GM19239 (cell line): Measurements from ENCODE around the gene KLHL17.

Experiments
- DNase-seq: peaks from one replicate; pipeline ENCODE4 v3.0.0; 2011; ENCODE audit warnings: low spot score; ENCODE audit not compliant: insufficient read length
- FAIRE-seq: peaks from 2 replicates; lab custom pipeline; 2011; peaks lifted over from hg19 to GRCh38; lab: Jason Lieb, UNC

The KLHL17 gene

DNA sequence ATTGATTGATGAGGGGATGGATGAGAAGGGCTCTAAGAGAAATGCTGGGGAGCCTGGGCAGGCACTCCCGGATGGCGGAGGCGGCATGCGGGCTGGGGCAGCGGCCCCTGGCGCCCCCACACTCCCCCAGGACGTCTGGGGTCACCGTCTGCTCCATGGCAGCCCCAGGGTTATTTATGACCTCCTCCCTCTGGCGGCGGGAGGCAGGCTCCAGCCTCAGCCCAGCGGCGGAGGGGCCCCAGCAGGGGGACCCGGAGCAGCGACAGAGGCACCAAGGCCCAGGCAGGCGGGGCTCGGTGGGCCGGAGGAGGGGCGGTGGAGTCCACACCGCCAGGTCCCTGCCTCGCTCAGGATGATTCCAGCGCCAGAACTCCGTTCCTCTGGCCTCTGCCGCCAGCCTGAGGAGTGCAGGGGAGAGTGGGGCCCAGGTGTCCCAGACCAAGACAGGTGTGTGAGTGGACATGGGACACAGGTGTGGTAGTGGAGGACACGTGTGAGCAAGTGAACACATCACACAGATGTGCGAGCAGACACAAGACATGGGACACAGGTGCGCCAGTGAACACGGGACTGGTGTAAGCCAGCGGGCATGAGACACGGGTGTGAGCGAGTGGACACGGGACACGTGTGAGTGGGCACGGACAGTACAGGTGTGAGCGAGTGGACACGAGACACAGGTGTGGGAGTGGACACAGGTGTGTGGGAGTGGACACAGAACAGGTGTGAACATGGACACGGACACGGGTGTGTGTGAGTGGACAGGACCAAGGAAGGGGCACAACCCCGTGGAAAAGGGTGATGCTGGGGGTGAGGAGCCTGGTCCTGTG, 39.2 kb upstream of the KLHL17 start:
- FAIRE-seq (no peak), DNase-seq (no peak)

DNA sequence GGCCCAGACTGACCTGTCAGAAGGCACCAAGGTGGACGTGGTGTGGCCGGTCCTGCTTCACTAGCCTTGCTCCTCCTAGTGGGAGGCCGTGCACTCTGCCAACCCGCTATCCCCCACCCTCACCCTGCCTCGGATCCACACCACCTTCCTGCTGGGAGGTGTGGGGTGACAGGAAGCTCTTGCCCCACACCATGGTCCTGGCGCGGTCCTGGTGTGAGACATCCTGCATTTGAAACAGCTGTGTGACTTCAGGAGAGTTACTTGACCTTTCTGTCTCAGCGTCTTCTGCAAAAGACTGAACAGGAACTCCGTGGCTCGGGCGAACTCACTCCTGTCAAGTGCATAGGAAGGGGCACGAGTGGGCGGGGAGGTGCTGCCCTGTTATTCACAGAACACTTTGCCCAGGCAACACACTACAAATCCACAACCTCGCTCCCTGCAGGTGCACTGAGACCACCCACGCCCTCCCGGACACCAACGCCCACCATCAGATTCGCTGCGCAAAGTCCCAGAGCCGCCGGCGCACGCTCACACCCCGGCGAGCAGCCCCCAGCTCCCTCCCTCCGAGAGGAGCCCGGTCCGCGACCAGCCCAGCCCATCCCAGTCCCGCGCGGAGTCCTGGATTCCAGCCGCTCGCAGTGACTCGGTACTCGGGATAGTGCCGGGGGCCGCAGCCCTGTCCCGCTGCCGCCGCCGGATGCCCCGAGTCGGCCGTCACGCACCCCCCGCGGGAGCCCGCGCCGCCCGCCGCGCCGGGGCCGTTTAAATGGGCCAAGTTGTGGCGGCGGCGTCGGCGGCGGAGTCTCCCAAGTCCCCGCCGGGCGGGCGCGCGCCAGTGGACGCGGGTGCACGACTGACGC, 37.0 kb upstream of the KLHL17 start, which contains the start of gene SAMD11:
TSS of gene SAMD11 (plus strand) at position 793 of the 860 bp plus-strand sequence. CDS start 509 bp downstream, outside the sequence.
- FAIRE-seq (no peak), DNase-seq (no peak)

DNA sequence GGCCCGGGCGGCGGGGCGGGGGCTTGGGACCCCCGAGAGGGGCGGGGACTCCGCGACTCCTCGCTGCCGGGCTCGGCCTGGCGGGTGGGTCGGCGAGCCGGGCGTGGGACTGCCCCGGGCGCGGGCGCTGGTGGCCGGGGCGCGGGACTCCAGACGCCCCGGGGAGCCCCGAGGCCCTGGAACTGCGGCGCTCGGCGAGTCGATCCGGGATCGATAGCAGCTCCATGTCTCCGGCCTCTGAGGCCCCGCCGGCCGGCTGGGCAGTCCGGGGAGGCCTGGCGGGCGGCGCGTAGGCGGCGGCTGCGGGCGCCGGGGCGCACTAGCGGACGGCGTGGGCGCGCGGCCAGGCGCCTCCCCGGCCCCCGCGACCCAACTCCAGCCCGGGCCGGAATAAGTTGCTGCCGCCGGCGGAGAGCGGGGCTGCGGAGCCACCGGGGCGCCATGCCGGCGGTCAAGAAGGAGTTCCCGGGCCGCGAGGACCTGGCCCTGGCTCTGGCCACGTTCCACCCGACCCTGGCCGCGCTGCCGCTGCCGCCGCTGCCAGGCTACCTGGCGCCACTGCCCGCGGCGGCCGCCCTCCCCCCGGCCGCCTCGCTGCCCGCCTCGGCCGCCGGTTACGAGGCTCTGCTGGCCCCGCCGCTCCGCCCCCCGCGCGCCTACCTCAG, 36.3 kb upstream of the KLHL17 start:
- DNase-seq (no peak), FAIRE-seq (no peak)

DNA sequence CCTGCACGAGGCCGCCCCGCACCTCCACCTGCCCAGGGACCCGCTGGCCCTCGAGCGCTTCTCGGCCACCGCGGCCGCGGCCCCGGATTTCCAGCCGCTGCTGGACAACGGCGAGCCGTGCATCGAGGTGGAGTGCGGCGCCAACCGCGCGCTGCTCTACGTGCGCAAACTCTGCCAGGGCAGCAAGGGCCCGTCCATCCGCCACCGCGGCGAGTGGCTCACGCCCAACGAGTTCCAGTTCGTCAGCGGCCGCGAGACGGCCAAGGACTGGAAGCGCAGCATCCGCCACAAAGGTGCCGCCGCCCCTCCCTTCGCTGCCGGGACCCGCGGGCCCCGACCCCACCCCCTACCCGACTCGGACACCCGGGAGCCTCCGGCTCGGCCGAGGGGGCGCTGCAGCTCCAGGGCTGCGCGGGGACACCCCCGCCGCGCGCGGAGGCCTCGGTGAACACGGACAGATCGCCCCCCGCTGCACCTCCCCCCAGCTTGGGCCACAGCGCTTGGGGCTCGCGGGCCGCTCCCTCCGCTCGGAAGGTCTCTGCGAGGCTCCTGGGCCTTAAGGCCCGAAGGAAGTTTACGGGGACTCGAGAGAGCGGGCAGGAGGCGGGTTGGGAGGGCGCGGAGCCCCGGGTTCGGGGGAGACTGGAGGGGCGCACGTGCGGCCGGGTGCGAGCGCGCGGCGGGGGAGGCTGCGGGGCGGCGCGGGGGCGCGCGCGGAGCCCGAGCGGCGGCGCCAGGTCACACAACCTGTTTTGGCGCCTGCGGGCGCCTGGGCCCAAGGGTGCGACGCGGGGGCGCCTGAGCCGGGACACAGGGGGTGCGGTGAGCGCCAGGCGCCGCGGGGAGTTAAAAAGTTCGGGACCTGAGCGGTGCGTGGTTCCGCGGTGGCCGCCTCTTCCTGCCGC, 35.5 kb upstream of the KLHL17 start:
- no peak for DNase-seq
- FAIRE-seq: no peak

DNA sequence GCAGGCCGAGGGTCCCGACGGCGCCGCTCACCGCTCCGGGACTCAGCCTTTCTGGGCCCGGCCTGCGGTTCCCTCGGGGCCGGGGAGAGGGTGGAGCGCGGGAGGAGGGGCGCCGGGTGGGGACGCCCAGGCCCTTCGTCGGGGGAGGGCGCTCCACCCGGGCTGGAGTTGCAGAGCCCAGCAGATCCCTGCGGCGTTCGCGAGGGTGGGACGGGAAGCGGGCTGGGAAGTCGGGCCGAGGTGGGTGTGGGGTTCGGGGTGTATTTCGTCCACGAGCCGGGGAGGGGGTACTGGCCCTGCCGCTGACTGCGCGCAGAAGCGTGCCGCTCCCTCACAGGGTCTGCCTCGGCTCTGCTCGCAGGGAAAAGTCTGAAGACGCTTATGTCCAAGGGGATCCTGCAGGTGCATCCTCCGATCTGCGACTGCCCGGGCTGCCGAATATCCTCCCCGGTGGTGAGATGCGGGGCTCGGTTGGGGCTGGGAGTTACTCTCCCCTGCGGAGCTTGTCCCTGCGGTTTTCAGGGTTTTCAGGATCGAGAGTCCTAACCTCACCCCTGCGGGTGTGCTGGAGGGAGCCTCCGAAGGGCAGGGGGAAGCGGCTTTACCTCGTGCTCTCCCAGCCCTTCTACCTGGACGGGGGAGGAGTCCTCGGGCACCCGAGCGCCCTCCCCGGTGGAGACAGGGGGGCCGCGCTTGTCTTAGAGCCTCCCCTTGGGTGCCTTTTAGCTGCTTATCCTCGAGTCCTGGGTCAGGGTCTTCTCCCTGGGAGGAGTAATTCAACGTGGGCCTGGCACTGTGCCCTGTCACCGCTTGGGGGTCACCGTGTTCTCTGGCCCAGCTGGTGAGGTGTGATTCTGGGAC, 34.6 kb upstream of the KLHL17 start:
- no peak for FAIRE-seq
- DNase-seq: no peak

DNA sequence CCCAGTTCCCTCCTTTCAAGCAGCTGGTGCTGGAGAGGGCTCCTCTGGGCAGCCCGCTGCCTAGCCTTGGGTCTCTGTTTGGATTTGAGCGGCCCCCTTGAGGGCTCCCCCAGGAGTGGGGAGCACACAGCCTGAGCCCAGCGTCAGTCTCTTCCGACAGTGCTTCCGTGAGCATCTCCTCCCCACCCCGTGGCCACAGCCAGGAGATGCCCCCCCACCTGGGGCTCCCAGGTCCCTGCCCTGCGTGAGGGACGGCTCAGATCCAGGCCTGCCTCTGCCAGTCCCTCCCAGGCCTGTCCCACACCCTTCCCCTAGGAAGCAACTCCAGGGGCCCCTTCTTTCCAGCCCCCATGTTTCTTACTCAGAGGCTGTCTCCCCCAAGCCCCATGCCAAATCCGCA, 33.1 kb upstream of the KLHL17 start:
- no peak for DNase-seq
- FAIRE-seq: no peak

DNA sequence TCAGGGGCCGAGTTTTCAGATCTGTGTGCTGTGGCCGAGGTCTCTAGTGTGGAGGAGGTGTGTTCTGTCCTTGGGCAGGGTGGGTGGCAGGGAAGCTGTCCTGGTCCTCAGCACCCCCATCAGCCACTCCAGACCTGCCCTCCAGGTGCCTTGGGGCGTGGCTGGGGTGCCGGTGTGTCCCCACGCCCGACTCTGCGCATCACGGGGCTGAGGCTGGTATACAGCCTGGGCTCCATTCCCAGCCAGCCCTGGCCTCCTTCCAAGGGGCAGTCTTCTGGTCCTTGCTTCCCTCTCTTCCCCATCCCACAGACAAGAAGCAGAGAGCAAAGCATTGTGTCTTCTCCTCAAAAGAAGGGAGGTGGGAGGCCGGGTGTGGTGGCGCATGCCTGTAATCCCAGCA, 32.6 kb upstream of the KLHL17 start:
- FAIRE-seq (no peak), DNase-seq (no peak)

DNA sequence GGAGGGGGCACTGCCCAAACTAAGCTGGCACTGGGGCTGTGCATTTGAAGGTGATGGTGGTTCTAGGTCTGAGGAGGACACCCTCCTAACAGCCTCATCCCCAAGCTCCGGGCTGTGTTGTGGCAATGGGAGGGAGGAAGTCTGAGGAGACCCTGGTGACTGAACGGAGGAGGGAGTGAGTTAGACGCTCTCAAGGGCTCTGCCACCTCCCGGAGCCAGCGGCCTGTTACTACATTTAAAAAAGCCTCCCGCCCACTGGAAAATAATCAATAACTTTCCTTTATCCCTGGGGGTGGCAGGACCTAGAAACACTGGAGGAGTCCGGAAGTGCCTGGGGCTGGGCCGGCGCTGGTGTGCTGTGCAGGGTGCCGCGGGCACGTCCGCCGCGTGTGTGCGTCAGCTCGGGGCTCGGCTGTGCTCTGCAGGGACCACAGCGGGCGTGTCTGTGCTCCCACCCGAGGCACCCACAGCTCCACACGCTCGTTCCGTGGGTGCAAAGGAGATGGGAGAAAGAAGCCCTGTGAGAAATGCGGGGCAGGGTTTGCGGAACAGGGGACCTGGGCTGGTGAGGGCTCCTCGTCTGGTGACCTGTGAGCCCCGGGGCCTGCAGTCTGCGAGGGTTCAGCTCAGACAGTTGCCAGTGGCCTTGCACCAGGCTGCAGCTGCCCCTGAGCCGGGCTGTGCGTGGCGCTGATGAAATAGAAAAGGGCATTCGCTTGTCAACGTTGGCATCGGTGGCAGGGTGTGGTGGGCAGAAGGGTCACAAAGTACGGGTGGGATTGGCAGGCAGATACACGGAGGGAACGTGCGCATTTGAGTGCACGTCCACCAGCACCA, 31.3 kb upstream of the KLHL17 start:
- FAIRE-seq: no peak
- DNase-seq: no peak

DNA sequence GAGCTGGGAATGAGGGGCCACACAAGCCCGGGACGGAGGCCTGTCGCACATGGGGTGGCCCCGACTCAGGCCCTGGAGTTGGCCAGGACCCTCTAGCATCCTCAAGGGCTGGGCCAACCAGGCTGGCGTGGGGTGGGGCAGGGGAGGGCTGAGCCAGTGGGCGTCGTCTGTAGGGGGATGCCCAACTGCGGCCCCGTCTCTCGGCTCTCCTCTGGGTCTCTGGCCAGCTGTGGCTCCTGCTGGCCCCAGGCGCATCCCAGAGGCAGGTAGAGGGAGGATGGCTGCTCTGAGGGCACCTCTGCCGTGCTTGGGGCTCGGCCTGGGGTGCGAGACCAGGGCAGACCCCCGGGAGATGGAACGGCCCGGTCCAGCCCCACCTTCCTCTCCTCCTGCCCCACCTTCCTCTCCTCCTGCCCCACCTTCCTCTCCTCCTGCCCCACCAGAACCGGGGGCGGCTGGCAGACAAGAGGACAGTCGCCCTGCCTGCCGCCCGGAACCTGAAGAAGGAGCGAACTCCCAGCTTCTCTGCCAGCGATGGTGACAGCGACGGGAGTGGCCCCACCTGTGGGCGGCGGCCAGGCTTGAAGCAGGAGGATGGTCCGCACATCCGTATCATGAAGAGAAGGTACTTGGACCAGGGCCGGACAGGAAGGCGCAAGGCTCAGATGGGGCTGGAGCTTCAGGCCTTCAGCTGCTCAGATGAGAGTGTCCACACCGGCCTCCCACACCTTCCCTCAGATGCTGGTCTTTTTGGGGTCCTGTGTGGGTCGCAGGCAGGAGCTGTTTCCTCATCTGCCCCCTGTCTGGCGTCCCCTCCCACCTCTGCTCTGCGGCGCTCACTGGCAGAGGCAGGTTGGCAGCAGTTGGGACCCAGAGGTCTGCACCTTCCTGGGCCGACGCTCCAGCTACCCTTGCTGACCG, 30.4 kb upstream of the KLHL17 start:
- no peak for DNase-seq
- no peak for FAIRE-seq

DNA sequence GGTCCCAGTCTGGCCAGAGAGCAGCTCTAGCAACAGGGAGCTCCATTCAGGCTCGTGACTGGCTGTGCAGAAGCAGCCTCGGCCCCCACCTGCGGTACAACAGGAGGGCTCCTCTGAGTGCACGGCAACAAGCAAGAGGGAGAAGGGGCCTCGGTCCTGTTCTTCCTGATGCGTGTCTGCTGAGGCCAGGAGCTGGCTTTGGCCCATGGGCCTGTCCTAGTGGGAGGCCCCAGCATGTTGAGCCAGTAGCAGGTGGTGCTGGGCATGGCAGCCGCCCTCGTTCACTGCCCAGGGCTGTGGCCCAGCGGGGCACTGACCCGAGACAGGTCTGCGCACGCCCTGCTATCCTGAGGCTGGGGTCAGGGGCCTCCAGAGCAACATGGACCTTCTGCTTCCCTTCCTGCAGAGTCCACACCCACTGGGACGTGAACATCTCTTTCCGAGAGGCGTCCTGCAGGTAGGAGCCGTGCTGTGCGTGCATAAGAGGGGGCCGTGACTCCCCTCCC, 29.7 kb upstream of the KLHL17 start:
- DNase-seq (no peak), FAIRE-seq (no peak)

DNA sequence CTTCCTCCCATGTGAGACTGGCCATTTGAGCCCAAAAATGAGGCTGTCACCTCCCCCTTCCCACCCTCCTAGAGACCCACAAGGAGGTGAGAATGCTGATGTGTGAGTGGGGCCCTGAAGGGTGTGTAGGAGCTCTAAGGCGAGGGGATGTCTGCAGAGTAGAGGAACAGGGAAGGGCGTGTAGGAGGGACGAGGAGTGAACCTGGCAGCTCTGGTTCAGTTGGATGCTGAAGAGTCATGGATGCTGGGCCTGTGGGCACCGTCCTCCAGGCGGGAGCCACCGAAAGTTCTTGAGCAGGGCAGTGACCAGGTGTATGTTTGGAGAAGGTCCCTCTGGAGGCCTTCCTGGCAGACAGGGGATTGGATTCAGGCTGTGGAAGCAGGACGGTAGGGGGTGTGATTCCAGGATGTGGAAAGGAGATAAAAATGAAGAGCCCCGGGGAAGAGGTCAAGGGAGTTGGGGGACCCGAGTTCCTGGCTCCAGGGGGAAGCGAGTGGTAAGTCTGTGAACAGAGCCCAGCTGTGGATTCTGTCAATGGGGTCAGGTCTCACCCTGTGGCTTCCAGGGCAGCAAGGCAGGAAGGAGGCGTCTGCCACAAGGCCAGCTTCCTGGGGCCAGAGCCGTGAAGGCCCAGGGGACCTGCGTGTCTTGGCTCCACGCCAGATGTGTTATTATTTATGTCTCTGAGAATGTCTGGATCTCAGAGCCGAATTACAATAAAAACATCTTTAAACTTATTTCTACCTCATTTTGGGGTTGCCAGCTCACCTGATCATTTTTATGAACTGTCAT, 28.8 kb upstream of the KLHL17 start:
- no peak for FAIRE-seq
- DNase-seq: no peak

DNA sequence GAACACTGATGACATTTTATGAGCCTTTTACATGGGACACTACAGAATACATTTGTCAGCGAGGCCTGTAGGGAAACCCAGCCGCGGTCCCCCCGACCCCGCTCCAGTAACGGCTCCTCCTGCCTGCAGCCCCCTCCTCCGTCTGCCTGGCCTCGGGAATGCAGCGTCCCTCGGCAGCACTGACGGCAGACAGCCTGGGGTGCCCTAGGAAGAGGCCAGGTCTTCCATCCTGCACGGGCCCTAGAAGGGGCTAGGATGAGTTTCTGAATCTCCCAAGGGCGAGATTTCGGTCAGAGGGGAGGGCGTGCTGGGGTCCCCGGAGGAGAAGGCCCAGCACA, 28.2 kb upstream of the KLHL17 start:
- no peak for DNase-seq
- no peak for FAIRE-seq

DNA sequence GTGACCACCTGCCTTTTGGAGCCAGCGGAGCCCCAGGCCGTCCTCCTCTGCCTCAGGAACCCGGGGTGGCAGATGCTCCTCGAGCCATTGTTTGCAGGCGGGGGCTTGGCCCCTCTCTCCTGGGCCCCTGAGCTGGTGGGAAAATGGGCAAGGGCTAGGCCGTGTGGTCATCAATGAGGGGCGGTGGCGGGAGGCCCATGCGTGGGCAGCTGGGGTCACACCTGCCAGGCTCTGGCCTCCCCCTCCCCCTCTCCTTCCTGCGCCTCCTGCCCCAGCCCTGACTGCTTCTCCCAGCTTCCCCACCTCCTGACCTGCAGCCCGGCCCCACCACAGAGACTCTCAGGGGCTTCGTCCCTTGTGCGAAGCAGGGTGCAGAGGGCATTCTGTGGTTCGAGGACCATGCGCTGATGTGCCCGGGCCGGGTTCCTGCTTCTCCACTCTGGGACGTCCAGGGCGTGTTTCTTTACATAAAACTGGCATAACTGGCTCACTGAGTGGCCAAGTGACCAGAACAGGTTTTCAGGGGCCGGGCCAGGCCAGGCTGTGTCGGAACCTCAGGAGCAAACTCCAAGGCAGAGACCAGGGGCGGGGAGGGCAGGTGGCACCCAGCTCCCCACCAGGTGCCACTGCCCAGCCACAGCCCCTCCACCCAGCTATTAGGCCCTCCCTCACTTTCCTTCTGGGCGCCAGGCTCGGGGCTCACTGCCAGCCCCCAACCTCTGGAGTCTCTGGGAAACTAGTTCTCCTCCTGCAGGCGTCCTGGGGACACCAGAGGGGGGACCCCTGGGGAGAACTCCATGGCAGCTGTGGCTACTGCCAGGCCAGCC, 27.4 kb upstream of the KLHL17 start:
- DNase-seq (no peak), FAIRE-seq (no peak)

DNA sequence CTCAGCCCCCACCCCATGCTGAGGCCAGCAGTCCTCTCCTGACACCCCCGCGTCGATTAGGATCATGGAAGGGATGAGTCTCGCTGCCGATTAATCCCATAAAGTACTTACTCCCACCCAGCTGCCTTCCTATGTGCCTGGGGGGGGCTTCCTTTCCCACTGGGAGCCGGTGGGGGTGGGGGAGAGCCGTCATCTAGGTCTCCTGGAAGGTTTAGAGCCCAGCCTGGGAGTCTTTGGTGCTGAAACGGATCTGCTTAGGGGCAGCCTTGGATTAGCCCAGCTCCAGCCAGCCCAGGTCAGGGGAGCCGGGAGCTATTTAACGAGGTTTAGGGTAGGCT, 26.8 kb upstream of the KLHL17 start:
- DNase-seq (no peak), FAIRE-seq (no peak)

DNA sequence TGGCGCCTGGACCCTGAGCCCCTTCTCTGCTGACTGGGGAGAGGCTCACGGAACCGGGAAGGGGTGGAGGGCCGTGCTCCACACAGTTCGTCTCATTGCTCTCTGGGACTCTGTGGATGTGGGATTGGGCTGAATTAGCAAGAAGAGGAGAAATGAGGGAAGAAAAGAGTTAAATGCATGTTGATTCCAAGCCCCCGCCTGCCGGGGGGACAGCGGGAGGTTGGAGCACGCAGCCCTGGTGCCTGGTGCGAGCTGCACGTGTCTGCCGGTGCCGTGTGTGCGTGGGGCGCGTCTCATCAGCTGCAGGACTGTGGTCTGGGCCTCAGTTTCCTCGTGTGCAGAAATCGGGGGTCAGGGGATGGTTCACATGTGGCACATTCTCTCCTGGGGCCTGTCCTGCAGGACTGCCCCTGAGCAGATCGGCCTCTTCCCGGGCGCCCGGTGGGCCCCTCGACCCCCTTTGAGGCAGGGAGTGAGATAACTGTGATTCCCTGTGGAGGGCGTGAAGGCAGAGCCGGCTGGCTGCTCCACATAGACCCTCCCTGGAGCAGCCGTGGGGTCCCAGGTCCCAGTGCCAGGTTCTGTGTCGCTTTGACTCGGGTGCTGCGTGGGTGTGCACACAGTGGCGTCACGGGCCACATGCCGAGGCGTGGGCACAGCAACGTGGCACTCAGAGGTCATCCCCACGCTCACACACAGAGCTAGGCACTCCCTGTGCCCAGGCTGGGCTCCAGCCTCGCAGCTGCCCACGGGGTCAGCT, 25.2 kb upstream of the KLHL17 start:
- FAIRE-seq (no peak), DNase-seq (no peak)
